Pulmonary artery endothelial cell (primary cell): Measurements from ENCODE around the gene TMC4. TPM values are rescaled to one million over a fixed set of nuclear protein-coding genes. Genes with fewer than 3 reads are reported as not detected.

ENCODE experiments used
- DNase-seq: peaks from one replicate; pipeline ENCODE4 v3.0.0-alpha.2; 2011; ENCODE audit warnings: low read depth, low spot score
- total RNA-seq: library from RNA; depleted of rRNA; stranded (reverse); fragments of >200 nt; gene quantifications from 2 replicates; pipeline ENCODE4 v1.2.3, GENCODE V29; 2014

The TMC4 gene
- total RNA-seq, 1 donor from 2014 or later = 0.86 TPM

DNA sequence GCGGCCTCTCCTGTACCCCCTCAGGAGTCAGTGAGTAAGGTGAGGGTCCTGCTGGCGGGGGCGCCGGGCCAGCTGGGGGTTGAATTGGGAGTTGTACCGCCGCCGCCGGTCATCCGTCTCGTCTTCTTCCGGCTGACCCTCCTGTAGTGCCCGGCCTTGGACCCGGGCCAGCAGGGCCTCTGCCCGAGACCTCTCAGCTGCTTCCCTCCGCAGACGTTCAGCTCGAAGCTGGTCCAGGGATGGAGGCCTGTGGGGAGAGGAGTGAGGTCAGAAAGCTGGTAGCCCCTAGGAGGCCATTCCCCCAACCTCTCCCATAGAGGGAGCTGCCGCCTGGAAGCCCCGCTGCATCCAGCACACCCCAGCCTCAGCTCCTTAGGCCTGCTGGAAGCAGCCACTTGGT is 17.3 kb downstream of the TMC4 start:
- DNase-seq = no peak

- DNase-seq = no peak
These were observed 18.2 kb downstream of the TMC4 start for GRCh38 chr19:54154603-54155345.

DNA sequence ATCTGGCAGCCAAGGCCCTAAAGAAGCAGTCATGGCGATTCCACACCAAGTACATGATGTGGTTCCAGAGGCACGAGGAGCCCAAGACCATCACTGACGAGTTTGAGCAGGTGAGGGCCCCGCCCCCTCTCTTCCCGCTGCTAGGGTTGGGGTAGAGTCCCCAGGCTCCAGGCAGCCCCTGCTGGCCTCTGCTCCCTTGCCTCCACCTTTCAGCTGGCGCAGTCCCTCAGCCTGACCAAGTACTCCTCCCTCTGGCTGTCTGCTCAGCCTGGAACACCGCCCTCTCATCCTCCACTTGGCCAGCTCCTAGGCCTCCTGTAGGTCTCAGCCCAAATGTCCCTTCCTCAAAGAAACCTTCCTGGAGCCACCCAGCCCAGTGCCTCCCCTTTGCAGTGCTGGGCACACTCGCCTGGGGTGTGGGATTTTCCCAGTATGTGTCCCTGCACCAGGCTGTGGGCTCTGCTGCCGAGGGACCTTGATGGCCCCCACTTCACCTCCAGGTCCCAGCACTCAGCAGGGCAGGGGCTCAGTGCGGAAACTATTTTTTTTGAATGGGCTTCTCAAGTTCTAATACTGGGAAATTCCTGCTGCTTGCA is 19.1 kb downstream of the TMC4 start:
- no peak for DNase-seq

DNA sequence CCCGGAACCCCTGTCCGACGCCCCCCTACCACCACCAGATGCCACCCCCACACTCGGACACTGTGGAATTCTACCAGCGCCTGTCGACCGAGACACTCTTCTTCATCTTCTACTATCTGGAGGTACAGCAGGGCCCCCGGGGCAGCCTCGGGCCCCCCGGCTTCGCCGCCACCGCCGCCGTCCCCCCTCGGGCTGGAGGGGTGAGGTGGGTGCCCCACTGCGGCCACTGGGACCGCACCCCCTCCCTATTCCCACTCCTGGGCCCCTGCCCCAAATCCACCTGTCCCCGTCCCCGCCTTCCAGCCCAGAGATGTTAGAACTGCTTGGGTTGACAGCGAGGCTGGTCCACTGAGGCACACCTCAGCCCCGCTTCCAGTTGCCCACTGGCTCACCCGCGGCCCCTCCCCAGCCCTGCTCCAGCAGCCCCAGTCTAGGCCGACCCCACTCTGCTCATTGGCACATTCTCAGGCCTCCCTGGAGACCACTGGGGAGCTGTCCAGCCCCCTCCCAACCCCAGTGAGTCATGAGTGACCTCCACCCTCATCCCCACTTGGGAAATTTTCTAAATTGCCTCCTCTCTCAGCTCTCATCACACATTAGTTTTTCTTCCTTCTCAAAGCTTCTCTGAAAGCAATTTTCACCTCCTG is 20.0 kb downstream of the TMC4 start:
- no peak for DNase-seq

DNA sequence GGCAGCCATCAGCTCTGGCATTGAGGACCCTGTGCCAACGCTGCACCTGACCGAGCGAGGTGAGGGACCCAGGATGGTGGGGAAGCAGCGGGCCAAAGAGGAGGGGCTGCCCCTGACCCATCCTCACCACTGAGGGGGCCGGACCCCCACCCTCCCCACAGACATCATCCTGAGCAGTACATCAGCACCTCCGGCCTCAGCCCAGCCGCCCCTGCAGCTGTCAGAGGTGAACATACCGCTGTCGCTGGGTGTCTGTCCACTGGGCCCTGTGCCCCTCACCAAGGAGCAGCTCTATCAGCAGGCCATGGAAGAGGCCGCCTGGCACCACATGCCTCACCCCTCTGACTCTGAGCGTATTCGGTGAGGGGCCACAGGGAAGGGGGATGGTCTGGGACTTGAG is 20.7 kb downstream of the TMC4 start:
- DNase-seq = no peak

DNA sequence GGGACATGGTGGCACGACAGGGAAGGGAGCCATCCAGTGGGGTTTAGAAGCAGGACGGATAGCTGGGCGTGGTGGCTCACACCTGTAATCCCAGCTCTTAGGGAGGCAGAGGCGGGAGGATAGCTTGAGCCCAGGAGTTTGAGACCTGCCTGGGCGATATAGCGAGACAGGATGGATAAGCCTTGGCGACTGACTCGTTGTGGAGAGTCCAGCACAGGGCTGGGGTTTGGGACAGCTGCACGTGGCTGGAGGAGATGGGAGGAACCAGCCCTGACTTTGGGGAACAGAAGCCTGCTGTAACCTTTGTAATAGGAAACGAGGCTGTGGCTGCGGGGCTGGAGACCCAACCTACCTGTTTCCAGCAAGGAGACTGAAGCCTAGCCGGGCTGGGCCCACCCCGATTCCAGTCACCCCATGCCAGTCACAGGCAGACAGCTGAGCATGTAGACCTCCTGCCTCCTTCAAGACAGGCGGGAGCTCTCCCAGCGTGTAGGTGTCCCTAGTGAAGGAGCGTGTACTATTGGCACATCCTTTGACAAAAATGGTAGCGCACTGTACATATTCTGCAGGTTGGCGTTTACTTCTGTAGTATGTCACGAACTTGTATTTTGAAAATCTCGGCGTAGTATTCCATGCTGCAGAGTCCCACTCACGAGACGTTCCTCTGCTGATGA is 21.5 kb downstream of the TMC4 start:
- DNase-seq = no peak

GRCh38 chr19:54149021-54149812 is 23.7 kb downstream of the TMC4 start:
- peak; percentile 64 for DNase-seq

DNA sequence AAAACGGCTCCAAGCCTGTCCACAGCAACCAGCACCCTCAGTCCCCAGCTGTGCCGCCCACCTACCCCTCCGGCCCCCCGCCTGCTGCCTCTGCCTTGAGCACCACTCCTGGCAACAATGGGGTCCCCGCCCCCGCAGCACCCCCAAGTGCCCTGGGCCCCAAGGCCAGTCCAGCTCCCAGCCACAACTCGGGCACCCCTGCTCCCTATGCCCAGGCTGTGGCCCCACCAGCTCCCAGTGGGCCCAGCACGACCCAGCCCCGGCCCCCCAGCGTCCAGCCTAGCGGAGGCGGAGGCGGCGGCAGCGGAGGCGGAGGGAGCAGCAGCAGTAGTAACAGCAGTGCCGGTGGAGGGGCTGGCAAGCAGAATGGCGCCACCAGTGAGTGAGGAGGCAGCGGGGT is 24.8 kb downstream of the TMC4 start:
- no peak for DNase-seq

DNA sequence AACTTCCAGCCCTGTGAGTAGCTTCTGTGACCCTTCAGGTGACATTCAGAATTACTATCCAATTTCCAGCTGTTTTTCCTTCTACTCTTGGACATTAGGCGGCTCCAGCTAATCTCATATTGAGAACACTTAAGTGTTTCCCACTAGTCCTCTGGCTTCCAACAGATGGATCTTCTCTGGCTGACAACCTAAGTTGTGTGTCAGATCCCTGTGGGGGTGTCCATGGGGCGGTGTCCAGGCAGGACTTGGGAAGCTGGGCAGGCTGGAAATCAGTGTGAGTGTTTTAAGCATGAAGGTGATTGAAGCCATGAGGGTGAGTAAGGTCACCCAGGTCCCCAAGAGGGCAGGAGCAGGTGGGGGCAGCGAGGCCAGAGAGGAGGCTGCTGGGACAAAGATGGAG is 25.3 kb downstream of the TMC4 start:
- DNase-seq = no peak

DNA sequence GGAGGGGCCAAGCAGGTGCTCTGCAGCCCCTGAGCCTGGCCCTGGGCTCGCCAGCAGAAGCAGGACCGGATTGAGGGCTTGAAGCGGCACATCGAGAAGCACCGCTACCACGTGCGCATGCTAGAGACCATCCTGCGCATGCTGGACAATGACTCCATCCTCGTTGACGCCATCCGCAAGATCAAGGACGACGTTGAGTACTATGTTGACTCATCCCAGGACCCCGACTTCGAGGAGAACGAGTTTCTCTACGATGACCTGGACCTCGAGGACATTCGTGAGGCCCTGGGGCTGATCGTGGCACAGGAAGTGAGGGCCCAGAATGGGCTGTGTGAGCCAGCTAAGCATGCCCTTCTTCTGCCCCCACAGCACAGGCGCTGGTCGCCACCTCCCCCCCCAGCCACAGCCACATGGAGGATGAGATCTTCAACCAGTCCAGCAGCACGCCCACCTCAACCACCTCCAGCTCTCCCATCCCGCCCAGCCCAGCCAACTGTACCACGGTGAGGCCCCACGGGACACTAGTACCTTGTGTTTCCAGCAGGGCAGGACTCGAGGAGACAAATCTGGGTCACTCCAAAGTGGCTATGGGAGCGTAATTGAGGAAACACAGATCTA is 27.3 kb downstream of the TMC4 start:
- DNase-seq = no peak

DNA sequence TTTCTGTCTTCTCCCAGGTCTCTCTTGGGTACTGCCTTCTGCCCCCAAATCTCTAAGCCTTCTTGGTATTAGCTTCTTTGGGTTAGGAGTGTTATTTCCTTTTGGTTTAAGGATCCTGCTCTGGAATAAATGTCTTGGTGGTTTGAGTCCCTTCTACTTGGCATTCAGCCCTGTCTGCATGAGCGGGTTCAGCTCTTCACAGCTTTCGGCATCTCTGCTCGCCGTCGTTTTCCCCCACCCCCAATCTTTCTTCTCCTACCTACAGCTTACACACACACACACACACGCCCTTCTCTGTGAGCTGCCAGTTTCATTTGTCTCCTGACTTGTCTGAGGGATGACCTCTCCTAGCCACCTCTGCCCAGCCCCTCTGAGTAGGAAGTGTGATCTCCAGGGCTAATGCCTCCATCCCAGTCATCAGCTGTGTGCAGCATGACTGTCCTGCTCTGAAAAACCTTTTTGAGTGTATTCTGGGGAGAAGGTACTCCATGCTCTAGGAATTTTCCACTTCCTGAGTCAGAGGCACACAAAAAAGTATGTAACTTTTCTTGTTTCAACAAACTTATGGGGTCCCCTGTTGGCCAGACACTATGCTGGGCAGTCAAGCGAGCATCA is 30.7 kb downstream of the TMC4 start:
- no peak for DNase-seq

- DNase-seq = no peak
These were observed 31.6 kb downstream of the TMC4 start for GRCh38 chr19:54141356-54141755.

GRCh38 chr19:54138489-54139256 is 34.3 kb downstream of the TMC4 start:
- DNase-seq = no peak

DNA sequence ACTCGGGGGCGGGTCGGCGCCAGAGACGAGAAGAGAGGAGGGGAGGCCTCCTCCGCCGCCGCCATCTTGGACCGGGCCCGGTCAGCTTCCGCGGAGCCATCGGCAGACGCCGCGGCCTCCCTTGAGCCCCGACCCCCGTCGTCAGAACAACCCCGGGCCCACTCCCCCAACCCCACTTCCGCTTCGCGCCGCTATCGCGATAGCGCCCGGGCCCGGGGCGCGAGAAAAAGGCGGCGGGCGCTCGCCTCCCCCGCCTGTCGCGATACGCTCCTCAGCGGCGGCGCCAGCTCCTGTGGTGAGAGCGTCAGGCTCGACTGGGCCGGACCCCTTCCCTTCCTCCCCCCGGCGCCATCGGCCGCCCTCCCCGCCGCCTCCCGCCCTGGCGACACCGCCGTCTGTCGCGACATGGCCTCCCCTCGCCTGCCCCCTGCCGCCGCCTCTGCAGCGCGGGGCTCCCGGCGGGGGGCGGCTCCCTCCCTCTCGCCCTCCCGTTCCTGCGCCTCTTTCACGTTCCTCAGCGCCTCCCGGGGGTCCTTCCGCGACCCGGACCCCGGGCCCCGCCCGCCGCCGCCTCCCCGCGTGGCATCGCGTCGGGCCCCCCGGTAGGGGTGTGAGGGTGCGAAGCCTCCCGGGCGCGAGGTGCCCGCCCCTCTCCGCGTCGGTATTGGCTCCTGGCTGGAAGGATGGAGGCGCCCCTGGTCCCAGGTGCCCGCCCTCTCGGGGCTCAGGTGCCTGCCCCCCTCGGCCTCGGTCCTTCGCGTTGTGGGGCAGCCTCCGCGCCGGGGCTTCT is 35.1 kb downstream of the TMC4 start, which contains the start of gene CNOT3:
CNOT3 (plus strand) TSS at position 64 of the 790 bp plus-strand sequence. CDS start 5,217 bp downstream, outside the sequence.
- no peak for DNase-seq

DNA sequence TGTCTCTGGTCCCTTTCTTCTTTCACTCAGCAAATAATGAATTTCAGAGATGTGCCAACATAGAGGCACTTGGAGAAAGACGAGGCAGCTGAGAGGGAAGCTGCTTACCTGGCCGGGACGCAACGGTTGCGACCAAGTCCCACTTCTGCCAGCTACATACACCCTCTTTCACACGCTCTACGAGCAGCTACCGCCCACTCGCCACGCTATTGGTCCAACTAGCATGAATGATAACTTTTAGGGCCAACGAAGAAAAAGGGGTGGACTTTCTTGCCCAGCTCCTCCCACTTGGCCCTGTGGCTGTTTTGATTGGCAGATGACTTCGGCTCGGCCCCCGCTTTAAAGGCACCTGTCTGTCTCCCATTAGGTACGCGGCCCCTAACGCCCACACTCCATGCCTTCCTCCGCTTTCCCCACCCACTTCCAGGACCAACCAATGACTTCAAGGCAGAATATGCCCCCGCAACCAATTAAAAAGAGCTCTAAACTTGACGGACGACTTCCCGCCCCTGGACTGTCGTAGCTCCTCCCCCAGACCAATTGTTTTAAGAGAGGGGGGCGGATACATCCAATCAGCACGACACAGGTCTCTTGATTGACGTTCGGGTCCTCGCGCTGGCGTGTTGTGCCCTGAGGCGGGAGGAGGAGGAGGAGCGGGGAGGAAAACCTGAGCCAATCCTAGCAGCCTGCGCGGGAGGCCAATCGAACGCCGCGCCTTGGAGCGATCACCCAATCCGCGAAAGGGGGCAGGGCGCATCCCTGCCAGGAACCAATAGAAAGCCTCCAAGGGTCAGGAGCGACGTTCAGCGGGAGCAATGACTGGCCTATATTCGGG is 35.9 kb downstream of the TMC4 start:
- DNase-seq = peak; percentile 100

- no peak for DNase-seq
These were observed 36.7 kb downstream of the TMC4 start for GRCh38 chr19:54136086-54136863.

DNA sequence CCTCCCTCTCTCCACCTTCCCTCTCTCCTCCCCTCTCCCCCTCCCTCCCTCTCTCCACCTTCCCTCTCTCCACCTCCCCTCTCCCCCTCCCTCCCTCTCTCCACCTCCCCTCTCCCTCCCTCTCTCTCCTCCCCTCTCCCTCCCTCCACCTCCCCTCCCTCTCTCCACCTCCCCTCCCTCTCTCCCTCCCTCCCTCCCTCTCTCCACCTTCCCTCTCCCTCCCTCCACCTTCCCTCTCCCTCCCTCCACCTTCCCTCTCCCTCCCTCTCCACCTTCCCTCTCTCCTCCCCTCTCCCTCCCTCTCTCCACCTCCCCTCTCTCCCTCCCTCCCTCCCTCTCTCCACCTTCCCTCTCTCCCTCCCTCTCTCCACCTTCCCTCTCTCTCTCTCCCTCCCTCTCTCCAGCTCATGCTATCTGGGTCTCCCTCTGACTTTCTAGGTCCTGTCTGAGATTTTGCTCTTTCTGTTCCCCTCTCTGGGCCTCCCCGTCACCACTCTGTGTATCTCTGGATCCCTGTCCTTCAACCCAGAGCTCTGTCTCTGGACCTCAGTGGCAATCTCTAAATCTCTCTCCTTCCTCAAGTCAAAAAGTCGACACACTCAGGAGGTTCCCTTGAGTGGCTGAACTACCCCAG is 38.9 kb downstream of the TMC4 start:
- no peak for DNase-seq
